Karpas-422 (cell line): ENCODE results near the gene PTPN22. TPM values are rescaled to one million over a fixed set of nuclear protein-coding genes. Genes with fewer than 3 reads are reported as not detected.

Source experiments
- DNase-seq: peaks from one replicate; pipeline ENCODE4 v3.0.0-alpha.2; 2015
- H2AFZ ChIP-seq: fragments of 200-600 bp; sonication (generic); 2 replicates; pipeline ENCODE4 v1.6.1; 2014; ENCODE audit warnings: antibody characterized with exemption, low read length, mixed read lengths
- H3K27ac ChIP-seq: fragments of 200-600 bp; sonication (generic); 2 replicates; pipeline ENCODE4 v1.5.1; 2014; ENCODE audit warnings: mild to moderate bottlenecking, low read length, moderate library complexity
- H3K27me3 ChIP-seq: fragments of 200-600 bp; sonication (generic); 2 replicates; pipeline ENCODE4 v1.6.1; 2014; ENCODE audit warnings: low read length, mixed read lengths
- H3K36me3 ChIP-seq: fragments of 200-600 bp; sonication (generic); 2 replicates; pipeline ENCODE4 v1.6.1; 2014; ENCODE audit warnings: low read length, mixed read lengths; ENCODE audit not compliant: insufficient read depth
- H3K4me1 ChIP-seq: fragments of 200-600 bp; sonication (generic); 2 replicates; pipeline ENCODE4 v1.6.1; 2014; ENCODE audit warnings: mild to moderate bottlenecking, low read length, mixed read lengths
- H3K4me2 ChIP-seq: fragments of 200-600 bp; sonication (generic); 2 replicates; pipeline ENCODE4 v1.6.1; 2014; ENCODE audit warnings: low read length, low read depth, mild to moderate bottlenecking; ENCODE audit not compliant: poor library complexity, severe bottlenecking
- H3K4me3 ChIP-seq: fragments of 200-600 bp; sonication (generic); 2 replicates; pipeline ENCODE4 v1.5.1; 2014; ENCODE audit warnings: mild to moderate bottlenecking, antibody characterized with exemption, low read length, mixed read lengths
- H3K79me2 ChIP-seq: fragments of 200-600 bp; sonication (generic); 2 replicates; pipeline ENCODE4 v1.6.1; 2014; ENCODE audit warnings: mild to moderate bottlenecking, low read length, mixed read lengths
- H3K9ac ChIP-seq: fragments of 200-600 bp; sonication (generic); 2 replicates; pipeline ENCODE4 v1.6.0; 2014; ENCODE audit warnings: low read length
- H3K9me2 ChIP-seq: fragments of 200-600 bp; sonication (generic), shearing (Covaris generic); replicated peaks from 2 replicates; pipeline ENCODE4 v1.6.0; 2014; ENCODE audit warnings: mild to moderate bottlenecking, low read length, moderate library complexity; ENCODE audit not compliant: insufficient read depth
- H3K9me3 ChIP-seq: fragments of 300-700, 200-600 bp; sonication (generic); 2 replicates; pipeline ENCODE4 v1.6.1; 2014; ENCODE audit warnings: low read length, mixed read lengths
- H4K20me1 ChIP-seq: fragments of 200-600 bp; sonication (generic); 2 replicates; pipeline ENCODE4 v1.6.1; 2014; ENCODE audit warnings: mild to moderate bottlenecking, antibody characterized with exemption, low read length, low read depth; ENCODE audit not compliant: insufficient read depth
- total RNA-seq: library from RNA; depleted of rRNA; stranded (reverse); fragments of >200 nt; shearing (Covaris generic); gene quantifications from 2 replicates; pipeline ENCODE4 v1.2.3, GENCODE V29; 2014; ENCODE audit warnings: low replicate concordance

The PTPN22 gene
- total RNA-seq, 1 experiment from 2014 or later: 43.3 TPM

DNA sequence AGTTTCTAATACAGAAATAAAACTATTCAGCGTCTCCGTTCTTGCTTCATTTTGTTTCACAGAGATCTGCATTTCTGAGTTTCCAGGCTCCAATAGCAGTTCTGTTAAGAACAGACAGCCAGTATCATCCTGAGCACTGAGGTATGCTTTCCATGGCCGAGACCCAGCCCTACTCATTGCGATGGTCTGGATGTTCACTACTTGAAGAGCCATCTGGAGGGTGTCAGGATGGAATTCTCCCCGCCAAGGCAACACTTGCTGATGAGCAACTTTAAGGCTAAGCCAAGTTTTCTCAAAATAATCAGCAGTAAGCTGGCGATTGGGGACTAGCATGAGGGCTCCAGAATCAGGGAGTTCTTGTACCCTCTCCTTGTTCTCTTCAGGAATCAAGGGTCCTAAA is 23.6 kb upstream of the PTPN22 start:
- 0 out of 2 replicates have a peak, but pooled peaks cover 5% of the 10 kb centered on the region for H3K79me2 ChIP-seq
- no peak overlapping the region for H3K4me2 ChIP-seq
- H3K27me3 ChIP-seq: no peaks in the 10 kb centered on the region
- no peak overlapping the region for H3K4me3 ChIP-seq
- H2AFZ ChIP-seq: no peak overlapping the region
- H3K9ac ChIP-seq: no peak overlapping the region
- H3K4me1 ChIP-seq: no peaks in the 10 kb centered on the region
- H4K20me1 ChIP-seq: no peaks in the 10 kb centered on the region
- no peak overlapping the region for H3K27ac ChIP-seq
- no peak for DNase-seq
- peaks cover 48% of the 10 kb centered on the region for H3K36me3 ChIP-seq
- no peaks in the 10 kb centered on the region for H3K9me3 ChIP-seq
- H3K9me2 ChIP-seq: no peaks in the 10 kb centered on the region

- no peaks in the 10 kb centered on the region for H3K27me3 ChIP-seq
- DNase-seq: no peak
- no peaks in the 10 kb centered on the region for H3K9me2 ChIP-seq
- no peaks in the 10 kb centered on the region for H3K4me1 ChIP-seq
- no peak overlapping the region for H3K4me2 ChIP-seq
- H3K27ac ChIP-seq: no peak overlapping the region
- H3K9me3 ChIP-seq: no peaks in the 10 kb centered on the region
- 0 out of 2 replicates have a peak, but pooled peaks cover 5% of the 10 kb centered on the region for H3K79me2 ChIP-seq
- H3K4me3 ChIP-seq: no peak overlapping the region
- no peak overlapping the region for H2AFZ ChIP-seq
- peaks cover 32% of the 10 kb centered on the region for H3K36me3 ChIP-seq
- H3K9ac ChIP-seq: no peak overlapping the region
- H4K20me1 ChIP-seq: no peaks in the 10 kb centered on the region
Observed at GRCh38 chr1:113893267-113893666, 21.8 kb upstream of the PTPN22 start.

DNA sequence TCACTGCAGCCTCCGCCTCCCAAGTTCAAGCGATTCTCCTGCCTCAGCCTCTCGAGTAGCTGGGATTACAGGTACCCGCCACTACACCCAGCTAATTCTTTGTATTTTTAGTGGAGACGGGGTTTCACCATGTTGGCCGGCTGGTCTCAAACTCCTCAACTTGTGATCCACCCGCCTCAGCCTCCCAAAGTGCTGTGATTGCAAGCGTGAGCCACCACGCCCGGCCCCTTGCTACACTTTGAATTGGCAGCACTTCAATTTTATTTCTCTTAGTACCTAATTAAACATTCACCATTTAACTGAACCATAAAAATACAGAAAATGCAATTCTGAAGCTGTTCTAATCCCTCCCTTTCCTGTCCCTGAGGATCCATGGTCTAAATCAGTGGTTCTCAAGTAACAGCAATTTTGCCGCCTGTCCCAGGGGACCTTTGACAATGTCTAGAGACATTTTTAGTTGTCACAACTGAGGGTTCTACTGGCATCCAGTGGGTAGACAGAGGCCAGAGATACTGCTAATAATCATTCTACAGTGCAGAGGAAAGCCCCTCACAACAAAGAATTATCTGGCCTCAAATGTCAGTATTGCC is 20.2 kb upstream of the PTPN22 start:
- H3K4me2 ChIP-seq: no peak overlapping the region
- no peaks in the 10 kb centered on the region for H3K9me2 ChIP-seq
- H3K79me2 ChIP-seq: no peaks in the 10 kb centered on the region
- H3K27me3 ChIP-seq: no peaks in the 10 kb centered on the region
- DNase-seq: no peak
- H3K9me3 ChIP-seq: no peaks in the 10 kb centered on the region
- H2AFZ ChIP-seq: no peak overlapping the region
- H4K20me1 ChIP-seq: no peaks in the 10 kb centered on the region
- no peak overlapping the region for H3K27ac ChIP-seq
- no peak overlapping the region for H3K9ac ChIP-seq
- no peaks in the 10 kb centered on the region for H3K4me1 ChIP-seq
- no peak overlapping the region for H3K4me3 ChIP-seq
- H3K36me3 ChIP-seq: peaks cover 20% of the 10 kb centered on the region

DNA sequence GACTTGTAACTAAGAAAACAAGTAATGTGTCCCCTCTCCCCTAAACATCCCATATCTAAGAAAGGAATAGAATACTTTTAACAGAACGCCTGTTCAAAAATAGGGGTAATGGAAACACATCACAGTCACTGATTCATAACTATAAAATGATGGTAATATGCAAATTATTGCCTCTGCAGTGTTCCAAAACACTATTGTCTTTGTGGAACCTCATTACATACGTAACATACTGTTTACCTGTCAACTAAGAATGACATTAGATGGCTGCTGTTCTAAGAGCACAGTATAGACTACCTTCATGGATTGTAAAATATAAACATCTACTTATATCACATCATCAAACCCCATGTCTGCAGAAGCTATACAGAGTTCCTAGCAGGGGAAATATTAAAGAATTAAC is 19.3 kb upstream of the PTPN22 start:
- Histone ChIP-seq H2AFZ (no peak overlapping the region), H3K4me3 (no peak overlapping the region), H3K79me2 (no peaks in the 10 kb centered on the region)

GRCh38 chr1:113887402-113888175 is 16.1 kb upstream of the PTPN22 start, which contains the start of gene BCL2L15:
Gene BCL2L15 (minus strand): TSS chr1:113887581. CDS start chr1:113887375, 206 bp downstream.
- DNase-seq: no peak
- no peaks in the 10 kb centered on the region for H3K9me2 ChIP-seq
- H3K36me3 ChIP-seq: no peaks in the 10 kb centered on the region
- H3K9me3 ChIP-seq: no peaks in the 10 kb centered on the region
- no peak within 1 kb of the TSS for H3K4me2 ChIP-seq
- H2AFZ ChIP-seq: no peak within 1 kb of the TSS
- H3K79me2 ChIP-seq: no peaks in the 10 kb centered on the region
- no peaks in the 10 kb centered on the region for H3K4me1 ChIP-seq
- H3K27me3 ChIP-seq: no peaks in the 10 kb centered on the region
- H3K9ac ChIP-seq: no peak within 1 kb of the TSS
- no peak within 1 kb of the TSS for H3K27ac ChIP-seq
- H4K20me1 ChIP-seq: no peaks in the 10 kb centered on the region
- H3K4me3 ChIP-seq: no peak within 1 kb of the TSS

More for the DNA sequence above, 19.3 kb upstream of the PTPN22 start:
- no peaks in the 10 kb centered on the region for H3K9me3 ChIP-seq
- H4K20me1 ChIP-seq: no peaks in the 10 kb centered on the region
- no peak overlapping the region for H3K9ac ChIP-seq
- H3K36me3 ChIP-seq: peaks cover 12% of the 10 kb centered on the region
- H3K4me2 ChIP-seq: no peak overlapping the region
- H3K4me1 ChIP-seq: no peaks in the 10 kb centered on the region
- H3K27ac ChIP-seq: no peak overlapping the region
- H3K27me3 ChIP-seq: no peaks in the 10 kb centered on the region
- no peaks in the 10 kb centered on the region for H3K9me2 ChIP-seq
- DNase-seq: no peak

DNA sequence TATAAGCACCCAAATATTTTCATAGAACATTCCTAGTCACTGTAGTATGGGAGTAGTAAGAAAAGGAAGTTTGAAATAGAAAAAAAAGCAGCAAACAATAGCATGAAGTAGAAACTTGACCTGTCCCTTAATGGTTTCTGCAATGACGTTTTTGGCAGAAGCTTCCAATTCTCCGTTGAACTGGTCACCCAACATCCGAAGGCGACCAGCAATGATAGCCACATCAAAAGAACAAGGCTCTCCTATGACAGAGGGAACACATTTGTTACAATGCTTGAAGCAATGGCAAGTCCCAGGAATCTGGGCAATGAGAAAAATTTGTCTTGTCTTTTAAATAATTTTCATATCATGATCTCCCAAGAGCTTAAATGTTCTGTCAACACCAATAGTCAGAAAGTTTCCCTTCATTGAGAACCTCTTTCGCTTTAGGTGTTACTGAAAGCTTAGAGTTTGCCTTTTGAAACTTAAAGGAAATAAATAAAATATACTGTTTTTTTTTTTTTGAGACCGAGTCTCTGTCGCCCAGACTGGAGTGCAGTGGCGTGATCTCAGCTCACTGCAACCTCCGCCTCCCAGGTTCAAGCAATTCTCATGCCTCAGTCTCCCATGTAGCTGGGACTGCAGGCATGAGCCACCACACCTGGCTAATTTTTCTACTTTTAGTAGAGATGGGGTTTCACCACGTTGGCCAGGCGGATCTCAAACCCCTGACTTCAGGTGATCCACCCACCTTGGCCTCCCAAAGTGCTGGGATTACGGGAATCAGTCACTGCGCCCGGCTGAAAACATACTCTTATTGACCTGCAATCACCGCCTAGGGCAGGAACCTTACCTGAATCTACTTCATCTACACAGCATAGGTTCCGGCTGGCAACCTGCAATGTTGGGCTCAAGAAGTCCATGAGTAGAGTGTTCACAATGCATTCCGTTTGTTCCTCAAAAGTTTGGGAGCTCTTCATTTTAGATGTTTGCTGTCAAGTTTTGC is 15.2 kb upstream of the PTPN22 start:
- Histone ChIP-seq H3K9me3 (no peaks in the 10 kb centered on the region), H3K9me2 (no peaks in the 10 kb centered on the region), H3K79me2 (no peaks in the 10 kb centered on the region), H3K9ac (no peak overlapping the region), H4K20me1 (no peaks in the 10 kb centered on the region), H3K4me2 (no peak overlapping the region), H3K27me3 (no peaks in the 10 kb centered on the region), H3K27ac (no peak overlapping the region), H3K36me3 (no peaks in the 10 kb centered on the region), H2AFZ (no peak overlapping the region), H3K4me1 (no peaks in the 10 kb centered on the region), H3K4me3 (no peak overlapping the region)
- DNase-seq: no peak

GRCh38 chr1:113881661-113882060 is 10.1 kb upstream of the PTPN22 start:
- Histone ChIP-seq H3K27me3 (no peaks in the 10 kb centered on the region), H3K9me3 (no peaks in the 10 kb centered on the region), H3K4me3 (no peak overlapping the region), H3K4me2 (no peak overlapping the region), H3K27ac (no peak overlapping the region), H3K4me1 (peaks cover 12% of the 10 kb centered on the region), H3K79me2 (no peaks in the 10 kb centered on the region), H3K9me2 (no peaks in the 10 kb centered on the region), H3K9ac (no peak overlapping the region), H3K36me3 (no peaks in the 10 kb centered on the region), H4K20me1 (no peaks in the 10 kb centered on the region), H2AFZ (no peak overlapping the region)
- no peak for DNase-seq

DNA sequence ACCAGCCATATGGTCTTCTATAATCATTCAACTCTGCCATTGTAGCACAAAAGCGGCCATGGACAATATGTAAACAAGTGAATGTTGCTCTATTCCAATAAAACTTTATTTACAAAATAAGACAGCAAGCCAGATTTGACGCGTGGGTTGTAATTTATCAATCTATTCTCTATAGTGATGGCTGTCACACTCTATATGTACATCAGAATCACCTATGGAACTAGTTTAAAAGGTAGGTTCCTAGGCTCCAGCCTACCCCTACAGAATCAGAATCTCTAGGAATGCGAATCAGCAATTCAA is 8.2 kb upstream of the PTPN22 start:
- Histone ChIP-seq H3K9me3 (no peaks in the 10 kb centered on the region), H3K4me3 (no peak overlapping the region), H3K27ac (no peak overlapping the region), H3K9me2 (no peaks in the 10 kb centered on the region), H3K36me3 (no peaks in the 10 kb centered on the region), H3K27me3 (no peaks in the 10 kb centered on the region), H4K20me1 (no peaks in the 10 kb centered on the region), H3K4me2 (no peak overlapping the region), H3K79me2 (no peaks in the 10 kb centered on the region), H2AFZ (no peak overlapping the region), H3K4me1 (peaks cover 12% of the 10 kb centered on the region), H3K9ac (no peak overlapping the region)
- DNase-seq: no peak
